C4-2B (cell line): ENCODE data around the gene VWF.

Experiments used
- CTCF ChIP-seq: fragments of 450-650 bp; conservative IDR thresholded peaks from 2 replicates; pipeline ENCODE4 v1.5.1; 2017; ENCODE audit warnings: mild to moderate bottlenecking
- ZFX ChIP-seq: fragments of 450-650 bp; IDR thresholded peaks from 2 replicates; pipeline ENCODE4 v1.6.1; 2017

DNA sequence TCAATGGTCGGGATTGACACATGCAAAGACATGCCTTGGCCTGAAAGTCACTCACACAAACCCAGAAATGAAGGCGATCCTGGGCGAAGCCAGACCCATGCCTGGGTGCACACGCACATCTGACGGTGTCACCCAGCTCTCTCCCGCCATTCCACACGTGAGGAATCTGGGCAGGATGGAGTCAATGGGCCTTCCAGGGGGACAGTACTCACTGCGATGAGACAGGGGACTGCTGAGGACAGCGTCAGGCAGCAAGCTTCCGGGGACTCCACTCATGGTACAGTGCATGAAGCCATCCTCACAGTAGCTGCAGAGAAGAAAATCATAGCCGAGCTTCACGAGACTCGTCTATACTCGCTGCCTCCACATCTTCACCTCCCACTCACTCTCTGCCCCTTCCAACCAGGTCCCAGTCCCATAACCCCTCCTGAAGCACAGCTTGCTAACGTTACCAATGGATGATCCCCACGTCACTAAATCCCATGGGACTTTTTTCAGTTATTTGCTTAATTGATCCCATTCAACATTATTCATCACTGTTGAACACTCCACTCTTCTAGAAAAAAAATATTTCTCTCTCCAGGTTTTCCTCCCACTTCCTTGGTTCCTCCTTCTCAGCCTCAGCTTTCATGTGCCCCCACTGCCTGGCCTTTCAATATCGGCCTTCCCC is 77.8 kb downstream of the VWF start:
- TF ChIP-seq CTCF (no peak), ZFX (no peak)
